Peyer's patch (tissue), 4 donors: Measurements from ENCODE around the gene EPB41L5.

ENCODE experiments used
- CTCF ChIP-seq, 6 experiments: fragments of 450-650 bp in 4 of 6; fragments of 200-600 bp in 2 of 6; sonication (generic) in 1 of 6; IDR thresholded peaks; one replicate each; pipeline ENCODE4 v1.5.1; 2017 to 2019; ENCODE audit warnings: antibody characterized with exemption in 6 of 6, mild to moderate bottlenecking in 3 of 6, moderate library complexity in 1 of 6
- POLR2A ChIP-seq, 2 donors: fragments of 450-650 bp; IDR thresholded peaks; one replicate each; pipeline ENCODE4 v1.5.1; 2017; ENCODE audit warnings: antibody characterized with exemption in 2 of 2, mild to moderate bottlenecking in 2 of 2, moderate library complexity in 2 of 2

- no peak for TF ChIP-seq CTCF (IDR thresholded peaks at IDR 0.05)
- no peak for TF ChIP-seq POLR2A (IDR thresholded peaks at IDR 0.05)
These were observed 169.2 kb downstream of the EPB41L5 start for GRCh38 chr2:120182019-120182560.
